ENCODE measurements around the gene CDK5RAP1.
A peak's percentile ranks its signal among the peaks of the same experiment; 100 is the strongest.

The CDK5RAP1 gene

GRCh38 chr20:33401184-33401920, at the start of gene CDK5RAP1 (continued):
- TF ChIP-seq ZNF350 (tag by site-specific recombination; IDR thresholded peaks at IDR 0.05): no peak
- TF ChIP-seq ZNF558 (tag by site-specific recombination; IDR thresholded peaks at IDR 0.05): 0 out of 2 replicates have a peak, but pooled peaks have one; percentile 54
- TF ChIP-seq ZNF560 (tag by site-specific recombination; IDR thresholded peaks at IDR 0.05; ENCODE audit: borderline replicate concordance): no peak
- peak; percentile 70 for TF ChIP-seq ZNF518A (tag by site-specific recombination; conservative IDR thresholded peaks at IDR 0.05; ENCODE audit: low read depth)
- TF ChIP-seq ZNF221 (tag by site-specific recombination; IDR thresholded peaks at IDR 0.05; ENCODE audit: borderline replicate concordance): no peak
- no peak for TF ChIP-seq ZNF549 (tag by site-specific recombination; IDR thresholded peaks at IDR 0.05)
- no peak for TF ChIP-seq ELK4 (IDR thresholded peaks at IDR 0.05; ENCODE audit: borderline replicate concordance, low read depth, low read length)
- TF ChIP-seq KLF16 (tag by site-specific recombination; IDR thresholded peaks at IDR 0.05): peak; percentile 80
- no peak for TF ChIP-seq ZNF354C (tag by site-specific recombination; IDR thresholded peaks at IDR 0.05; ENCODE audit: borderline replicate concordance, low read depth)
- no peak for TF ChIP-seq BCL6B (tag by site-specific recombination; IDR thresholded peaks at IDR 0.05)
- peak; percentile 84; the same call in 1 of the 2 replicates for TF ChIP-seq ZNF76 (tag by site-specific recombination; IDR thresholded peaks at IDR 0.05; ENCODE audit: borderline replicate concordance, low read depth)
- peak; percentile 93 for TF ChIP-seq ZSCAN18 (tag by site-specific recombination; IDR thresholded peaks at IDR 0.05)
- TF ChIP-seq ZBTB11 (tag by site-specific recombination; conservative IDR thresholded peaks at IDR 0.05; ENCODE audit: low read depth): peak; percentile 100
- peak; percentile 94 for TF ChIP-seq ZBTB48 (tag by site-specific recombination; IDR thresholded peaks at IDR 0.05)
- no peak for TF ChIP-seq ZNF174 (tag by site-specific recombination; IDR thresholded peaks at IDR 0.05)
- TF ChIP-seq ZFP37 (tag by site-specific recombination; IDR thresholded peaks at IDR 0.05): peak; percentile 99
- no peak for TF ChIP-seq ZNF248 (tag by site-specific recombination; IDR thresholded peaks at IDR 0.05)
- peak; percentile 64; the same call in 1 of the 2 replicates for TF ChIP-seq ZBTB6 (tag by site-specific recombination; IDR thresholded peaks at IDR 0.05)
- TF ChIP-seq ZNF266 (tag by site-specific recombination; IDR thresholded peaks at IDR 0.05; ENCODE audit: low read depth): no peak
- TF ChIP-seq ZNF654 (tag by site-specific recombination; IDR thresholded peaks at IDR 0.05; ENCODE audit: low read depth): peak; percentile 24; the same call in 1 of the 2 replicates
- TF ChIP-seq ZNF544 (tag by site-specific recombination; IDR thresholded peaks at IDR 0.05): no peak
- no peak for TF ChIP-seq PRDM1 (tag by site-specific recombination; IDR thresholded peaks at IDR 0.05)
- peak; percentile 98 for TF ChIP-seq ZNF2 (tag by site-specific recombination; IDR thresholded peaks at IDR 0.05)
- no peak for TF ChIP-seq TCF7L2 (IDR thresholded peaks at IDR 0.05; ENCODE audit: borderline replicate concordance, low read depth, low read length)
- no peak for TF ChIP-seq ZNF473 (tag by site-specific recombination; IDR thresholded peaks at IDR 0.05)
- peak; percentile 43; the same call in 1 of the 2 replicates for TF ChIP-seq ZBTB21 (tag by site-specific recombination; IDR thresholded peaks at IDR 0.05)
